ENCODE measurements around the gene TRAF3.

TRAF3 gene

DNA sequence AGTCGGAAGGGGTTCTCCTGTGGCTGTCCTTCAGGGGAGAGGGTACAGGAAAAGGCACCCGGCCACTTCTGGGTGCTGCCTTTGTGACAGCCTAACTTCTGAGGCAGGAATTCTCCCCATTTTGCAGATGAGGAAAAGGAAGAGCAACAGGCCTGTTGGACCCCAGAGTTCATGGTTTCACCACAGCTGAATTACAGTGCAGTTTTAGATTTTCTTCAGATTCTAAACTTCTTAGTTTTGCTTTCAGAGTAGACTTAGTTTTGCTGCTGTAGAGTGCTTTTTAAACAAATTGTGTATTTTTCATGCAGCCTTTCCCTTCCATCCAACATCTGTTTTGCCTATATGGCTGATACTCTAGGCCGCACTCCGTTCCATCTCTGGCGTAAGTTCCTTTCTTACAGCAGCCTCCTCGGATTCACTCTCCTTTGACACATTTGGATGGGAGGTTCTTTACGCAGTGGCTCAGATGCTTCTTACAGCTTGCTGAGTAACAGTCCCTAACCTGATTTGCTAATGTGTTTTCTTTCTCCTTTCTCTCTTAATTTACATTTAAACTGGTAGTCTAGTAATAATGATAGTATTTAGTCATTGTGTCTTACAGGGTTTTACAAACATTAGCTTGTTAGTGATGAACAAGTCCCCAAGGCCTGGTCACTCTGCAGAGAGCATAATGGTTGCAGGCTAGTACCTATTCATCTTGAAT is 7.8 kb downstream of the TRAF3 start:
- no peak for DNase-seq (ENCODE audit: low read depth, low spot score)
- TF ChIP-seq, protein P1, sequence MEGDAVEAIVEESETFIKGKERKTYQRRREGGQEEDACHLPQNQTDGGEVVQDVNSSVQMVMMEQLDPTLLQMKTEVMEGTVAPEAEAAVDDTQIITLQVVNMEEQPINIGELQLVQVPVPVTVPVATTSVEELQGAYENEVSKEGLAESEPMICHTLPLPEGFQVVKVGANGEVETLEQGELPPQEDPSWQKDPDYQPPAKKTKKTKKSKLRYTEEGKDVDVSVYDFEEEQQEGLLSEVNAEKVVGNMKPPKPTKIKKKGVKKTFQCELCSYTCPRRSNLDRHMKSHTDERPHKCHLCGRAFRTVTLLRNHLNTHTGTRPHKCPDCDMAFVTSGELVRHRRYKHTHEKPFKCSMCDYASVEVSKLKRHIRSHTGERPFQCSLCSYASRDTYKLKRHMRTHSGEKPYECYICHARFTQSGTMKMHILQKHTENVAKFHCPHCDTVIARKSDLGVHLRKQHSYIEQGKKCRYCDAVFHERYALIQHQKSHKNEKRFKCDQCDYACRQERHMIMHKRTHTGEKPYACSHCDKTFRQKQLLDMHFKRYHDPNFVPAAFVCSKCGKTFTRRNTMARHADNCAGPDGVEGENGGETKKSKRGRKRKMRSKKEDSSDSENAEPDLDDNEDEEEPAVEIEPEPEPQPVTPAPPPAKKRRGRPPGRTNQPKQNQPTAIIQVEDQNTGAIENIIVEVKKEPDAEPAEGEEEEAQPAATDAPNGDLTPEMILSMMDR (IDR thresholded peaks at IDR 0.05; ENCODE audit: low read depth, low read length) = no peak
- in situ Hi-C loops (cut with HindIII; ENCODE audit: low sequenced_read_pairs) = no loop called here
- H3K4me3 ChIP-seq (ENCODE audit: low read depth, low read length) = no peak overlapping the region

DNA sequence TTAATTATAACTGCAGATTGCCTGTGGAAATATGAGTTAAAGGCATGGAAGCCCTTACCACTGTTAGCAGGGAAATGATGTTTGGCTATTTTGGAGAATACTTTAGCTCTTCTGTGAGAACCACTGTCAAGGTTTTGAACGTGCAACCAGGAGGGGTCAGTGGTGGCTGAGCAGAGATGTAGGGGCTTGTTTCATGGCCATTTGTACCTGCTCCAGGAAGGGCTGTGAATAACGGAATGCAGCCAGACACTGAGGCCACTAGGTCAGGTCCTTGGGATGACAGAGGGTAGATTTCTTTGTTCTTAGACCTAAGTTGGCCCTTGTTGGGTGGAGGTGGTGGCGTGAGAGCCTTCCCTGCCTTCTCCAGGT is 8.3 kb downstream of the TRAF3 start:
- no peak for DNase-seq (ENCODE audit: low read depth, low spot score)
- in situ Hi-C loops (cut with HindIII; ENCODE audit: low sequenced_read_pairs) = no loop called here
- TF ChIP-seq, protein P1 (IDR thresholded peaks at IDR 0.05; ENCODE audit: low read depth, low read length) = peak; percentile 10
- H3K4me3 ChIP-seq (ENCODE audit: low read depth, low read length) = no peak overlapping the region

DNA sequence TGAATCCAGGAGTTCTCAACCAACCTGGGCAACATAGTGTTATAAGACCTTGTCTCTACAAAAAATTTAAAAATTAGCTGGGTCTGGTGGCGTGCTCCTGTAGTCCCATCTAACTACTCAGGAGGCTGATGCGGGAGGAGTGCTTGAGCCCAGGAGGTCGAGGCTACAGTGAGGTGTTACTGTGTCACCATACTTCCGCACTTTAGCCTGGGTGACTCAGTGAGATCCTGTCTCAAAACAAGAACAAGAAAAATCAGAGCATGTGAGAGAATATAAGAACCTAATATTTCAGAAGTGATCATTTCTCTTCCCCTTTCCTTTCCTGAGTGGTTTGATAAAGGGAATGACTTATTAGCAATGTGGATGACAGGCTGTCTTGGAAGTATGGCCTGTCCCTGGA is 9.5 kb downstream of the TRAF3 start:
- in situ Hi-C loops (cut with HindIII; ENCODE audit: low sequenced_read_pairs) = no loop called here
- DNase-seq (ENCODE audit: low read depth, low spot score) = no peak
- H3K4me3 ChIP-seq (ENCODE audit: low read depth, low read length) = no peak overlapping the region
- TF ChIP-seq, protein P1 (IDR thresholded peaks at IDR 0.05; ENCODE audit: low read depth, low read length) = no peak

DNA sequence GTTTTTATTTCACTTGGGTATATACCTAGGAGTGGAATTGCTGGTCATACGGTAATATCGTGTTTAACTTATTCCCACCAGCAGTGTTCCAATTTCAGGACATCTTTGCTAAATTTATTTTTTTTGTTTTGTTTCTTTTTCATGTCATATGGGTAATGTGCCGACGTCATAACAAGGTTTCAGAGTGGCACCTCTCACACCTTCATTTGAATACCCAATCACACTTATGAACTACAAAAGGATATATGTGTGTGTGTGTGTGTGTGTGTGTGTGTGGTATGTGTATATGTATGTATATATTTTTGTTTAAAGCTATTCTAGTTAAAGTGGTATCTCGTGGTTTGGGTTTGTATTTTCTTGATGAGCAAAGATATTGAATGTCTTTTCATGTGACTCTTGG is 12.1 kb downstream of the TRAF3 start:
- no peak for DNase-seq (ENCODE audit: low read depth, low spot score)
- no peak overlapping the region for H3K4me3 ChIP-seq (ENCODE audit: low read depth, low read length)
- in situ Hi-C loops (cut with HindIII; ENCODE audit: low sequenced_read_pairs) = no loop called here
- TF ChIP-seq, protein P1 (IDR thresholded peaks at IDR 0.05; ENCODE audit: low read depth, low read length) = no peak

DNA sequence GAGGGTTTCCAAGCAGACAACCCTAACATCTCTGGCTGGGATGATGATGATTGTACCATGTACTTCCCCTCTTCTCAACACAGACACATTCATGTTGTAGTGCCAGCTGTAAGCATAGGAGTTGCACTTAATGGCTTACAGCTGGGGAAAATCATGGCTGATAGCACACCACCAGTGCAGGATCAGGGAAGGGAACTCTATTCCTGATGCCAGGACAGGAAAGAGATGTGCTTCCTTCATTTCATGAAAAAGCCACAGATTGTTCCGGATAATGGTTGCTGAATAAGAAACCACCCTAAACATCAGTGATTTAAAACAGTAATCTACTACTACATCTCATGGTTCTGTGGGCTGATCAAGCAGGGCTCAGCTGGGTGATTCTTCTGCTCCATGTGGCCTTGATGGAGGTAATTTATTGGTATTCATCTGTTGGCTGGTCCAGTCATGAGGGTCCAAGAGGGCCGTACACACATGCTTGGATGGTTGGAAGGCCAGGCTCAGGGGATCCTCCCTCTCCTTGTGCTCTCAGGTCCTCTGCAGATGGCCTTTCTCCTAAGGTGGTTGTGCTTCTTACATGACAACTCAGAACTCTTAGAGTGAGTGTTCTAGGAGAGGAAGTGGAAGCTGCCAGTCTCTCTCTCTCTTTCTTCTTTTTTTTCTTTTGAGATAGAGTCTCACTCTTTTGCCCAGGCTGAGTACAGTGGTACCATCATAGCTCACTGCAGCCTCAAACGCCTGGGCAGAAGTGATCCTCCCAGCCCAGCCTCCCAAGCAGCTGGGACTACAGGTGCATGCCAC is 16.5 kb downstream of the TRAF3 start:
- TF ChIP-seq, protein P1 (IDR thresholded peaks at IDR 0.05; ENCODE audit: low read depth, low read length) = no peak
- in situ Hi-C loops (cut with HindIII; ENCODE audit: low sequenced_read_pairs) = no loop called here
- no peak overlapping the region for H3K4me3 ChIP-seq (ENCODE audit: low read depth, low read length)
- DNase-seq (ENCODE audit: low read depth, low spot score) = no peak

DNA sequence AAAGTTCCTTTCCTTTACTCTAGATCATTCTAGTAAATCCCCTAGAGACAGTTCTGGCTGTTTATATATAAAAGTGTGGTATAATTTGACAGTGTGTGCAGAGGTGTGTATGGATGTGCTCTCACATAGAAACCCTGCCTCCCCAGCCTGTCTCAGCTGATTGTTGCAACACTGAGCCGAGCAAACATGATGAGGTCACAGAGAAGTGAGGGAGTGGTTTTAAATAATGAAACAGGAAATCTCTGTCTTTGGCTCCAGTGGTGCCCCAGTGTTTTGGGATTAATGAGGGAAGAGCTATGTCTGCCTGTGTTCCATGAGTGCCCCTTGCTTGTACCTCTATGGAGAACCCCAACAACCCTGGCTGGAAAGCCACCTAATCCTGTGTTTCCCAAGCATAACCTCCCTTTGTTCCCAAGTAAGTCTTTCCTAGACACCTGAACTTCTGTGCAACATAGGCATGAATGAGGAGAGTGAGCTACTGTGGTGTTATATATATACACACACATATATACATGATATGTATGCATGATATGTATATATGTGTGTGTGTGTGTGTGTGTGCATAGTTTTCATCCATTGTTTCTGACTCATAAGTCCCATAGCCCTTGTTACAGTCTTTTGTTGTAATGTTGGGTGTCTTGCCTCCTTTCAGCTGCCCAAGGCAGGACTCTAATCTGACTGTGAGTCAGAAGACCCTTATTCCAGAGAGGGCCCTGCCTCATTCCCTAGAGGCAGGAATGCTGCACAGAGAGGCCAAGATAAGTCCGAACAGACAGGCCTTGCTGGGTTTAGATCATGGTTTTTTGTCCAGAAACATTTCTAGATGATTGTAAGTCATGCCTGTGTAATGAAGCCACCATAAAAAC is 18.0 kb downstream of the TRAF3 start:
- TF ChIP-seq, protein P1 (IDR thresholded peaks at IDR 0.05; ENCODE audit: low read depth, low read length) = peak; percentile 41
- DNase-seq (ENCODE audit: low read depth, low spot score) = peak; percentile 83
- in situ Hi-C loops (cut with HindIII; ENCODE audit: low sequenced_read_pairs) = no loop called here
- H3K4me3 ChIP-seq (ENCODE audit: low read depth, low read length) = no peak overlapping the region

All from astrocyte of the spinal cord (primary cell).